SW480 (cell line): ENCODE data around the gene TFG.
A peak's percentile ranks its signal among the peaks of the same experiment; 100 is the strongest.

Source experiments
- DNase-seq: peaks from one replicate; pipeline ENCODE4 v3.0.0-alpha.2; 2016; ENCODE audit warnings: low spot score

The TFG gene

DNA sequence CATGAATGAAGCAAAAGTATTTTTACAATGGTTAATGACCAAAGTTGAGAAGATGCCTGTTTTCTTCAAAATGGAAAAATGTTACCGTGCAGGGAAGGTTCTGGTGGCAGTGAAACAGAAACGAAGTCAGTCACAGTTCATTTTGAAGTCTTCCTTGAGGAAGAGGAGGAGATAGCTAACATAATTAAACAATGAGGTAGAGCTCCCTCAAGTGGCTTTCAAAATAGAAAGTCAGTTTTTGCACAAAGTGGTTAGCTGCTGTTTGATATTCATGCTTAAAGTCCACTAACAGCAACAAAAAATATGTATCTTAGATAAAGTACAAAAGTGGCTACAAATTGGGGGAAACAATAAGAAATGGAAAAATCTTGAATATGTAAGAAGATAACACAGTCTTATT lies 87.3 kb downstream of the TFG start:
- DNase-seq: peak; percentile 12

- DNase-seq: no peak
Observed at GRCh38 chr3:100798012-100798411, 88.7 kb downstream of the TFG start.
